Activated naive CD4-positive, alpha-beta T cell treated with anti-CD3 and anti-CD28 coated beads, Interleukin-2, amount 50 U/mL, for 24 hours (primary cell): ENCODE measurements around the gene FKBP7.

Experiments used
- H3K27ac Mint-ChIP-seq: one replicate; pipeline ENCODE4 v1.8.0; 2021; ENCODE audit warnings: mild to moderate bottlenecking, mixed read lengths
- H3K27me3 Mint-ChIP-seq: one replicate; pipeline ENCODE4 v1.8.0; 2021; ENCODE audit warnings: mixed read lengths
- H3K36me3 Mint-ChIP-seq: one replicate; pipeline ENCODE4 v1.8.0; 2021; ENCODE audit warnings: mixed read lengths
- H3K4me1 Mint-ChIP-seq: one replicate; pipeline ENCODE4 v1.8.0; 2021; ENCODE audit warnings: mixed read lengths
- H3K4me3 Mint-ChIP-seq: one replicate; pipeline ENCODE4 v1.8.0; 2021; ENCODE audit warnings: mild to moderate bottlenecking, mixed read lengths
- H3K9me3 Mint-ChIP-seq: one replicate; pipeline ENCODE4 v1.8.0; 2021; ENCODE audit warnings: mixed read lengths

Gene FKBP7

GRCh38 chr2:178506524-178506923, 28.1 kb upstream of the FKBP7 start:
- Mint-ChIP-seq H3K4me1 (peaks cover 4% of the 10 kb centered on the region), H3K4me3 (no peak overlapping the region), H3K36me3 (peaks cover 18% of the 10 kb centered on the region), H3K27ac (no peak overlapping the region), H3K9me3 (no peaks in the 10 kb centered on the region), H3K27me3 (no peaks in the 10 kb centered on the region)

GRCh38 chr2:178506101-178506500, 27.7 kb upstream of the FKBP7 start:
- H3K36me3 Mint-ChIP-seq: peaks cover 18% of the 10 kb centered on the region
- peaks cover 4% of the 10 kb centered on the region for H3K4me1 Mint-ChIP-seq
- no peaks in the 10 kb centered on the region for H3K27me3 Mint-ChIP-seq
- H3K9me3 Mint-ChIP-seq: no peaks in the 10 kb centered on the region
- no peak overlapping the region for H3K4me3 Mint-ChIP-seq
- H3K27ac Mint-ChIP-seq: no peak overlapping the region

- no peaks in the 10 kb centered on the region for H3K27me3 Mint-ChIP-seq
Observed at GRCh38 chr2:178502751-178503150, 24.4 kb upstream of the FKBP7 start.

GRCh38 chr2:178499640-178500039, 21.2 kb upstream of the FKBP7 start:
- Mint-ChIP-seq H3K9me3 (no peaks in the 10 kb centered on the region), H3K27ac (no peak overlapping the region), H3K4me3 (no peak overlapping the region), H3K4me1 (no peaks in the 10 kb centered on the region), H3K36me3 (peaks cover 23% of the 10 kb centered on the region), H3K27me3 (no peaks in the 10 kb centered on the region)

More at GRCh38 chr2:178502751-178503150, 24.4 kb upstream of the FKBP7 start:
- H3K4me1 Mint-ChIP-seq: no peaks in the 10 kb centered on the region
- peaks cover 15% of the 10 kb centered on the region for H3K36me3 Mint-ChIP-seq
- H3K9me3 Mint-ChIP-seq: no peaks in the 10 kb centered on the region
- no peak overlapping the region for H3K27ac Mint-ChIP-seq
- H3K4me3 Mint-ChIP-seq: no peak overlapping the region

- H3K9me3 Mint-ChIP-seq: no peaks in the 10 kb centered on the region
- no peaks in the 10 kb centered on the region for H3K4me1 Mint-ChIP-seq
- H3K36me3 Mint-ChIP-seq: peaks cover 19% of the 10 kb centered on the region
- H3K27ac Mint-ChIP-seq: no peak overlapping the region
- no peak overlapping the region for H3K4me3 Mint-ChIP-seq
- H3K27me3 Mint-ChIP-seq: no peaks in the 10 kb centered on the region
Observed at GRCh38 chr2:178498137-178498536, 19.7 kb upstream of the FKBP7 start.

DNA sequence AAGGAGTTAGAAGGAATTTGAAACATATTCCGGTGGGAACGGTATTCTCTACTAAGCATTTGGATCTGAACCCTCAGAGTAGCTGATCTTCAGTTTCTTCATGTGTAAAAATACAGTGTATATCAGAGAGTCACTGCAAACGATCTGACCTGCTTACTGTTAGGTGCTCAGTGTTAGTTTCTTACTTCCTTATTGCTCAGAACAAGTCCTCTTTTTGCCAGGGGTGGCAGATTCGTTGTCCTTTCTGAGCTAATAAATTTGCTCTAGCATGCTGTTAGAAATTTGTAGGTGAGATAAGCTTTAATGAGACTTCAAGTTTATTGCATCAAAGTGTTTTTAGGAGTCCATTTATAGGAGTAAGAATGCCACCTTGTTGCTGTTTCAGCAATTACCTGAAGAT, 17.6 kb upstream of the FKBP7 start:
- peaks cover 7% of the 10 kb centered on the region for H3K4me1 Mint-ChIP-seq
- H3K36me3 Mint-ChIP-seq: peaks cover 19% of the 10 kb centered on the region
- no peak overlapping the region for H3K27ac Mint-ChIP-seq
- no peaks in the 10 kb centered on the region for H3K27me3 Mint-ChIP-seq
- no peak overlapping the region for H3K4me3 Mint-ChIP-seq
- no peaks in the 10 kb centered on the region for H3K9me3 Mint-ChIP-seq

DNA sequence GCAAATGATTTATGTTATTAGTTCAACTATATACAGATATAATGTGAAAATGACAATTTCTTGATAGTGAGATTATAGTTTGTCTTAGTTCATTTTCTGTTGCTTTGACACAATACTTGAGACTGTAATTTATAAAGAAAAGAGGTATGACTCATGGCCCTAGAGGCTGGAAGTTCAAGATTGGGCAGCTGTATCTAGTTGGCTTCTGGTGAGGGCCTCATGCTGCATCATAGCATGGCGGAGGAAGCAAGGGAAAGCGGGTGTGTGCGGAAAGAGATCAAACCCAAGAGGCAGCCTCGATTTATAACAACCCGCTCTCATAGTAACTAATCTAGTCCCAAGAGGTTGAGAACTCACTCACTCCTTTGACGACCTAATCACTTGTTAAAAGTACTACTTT, 13.2 kb upstream of the FKBP7 start:
- Mint-ChIP-seq H3K9me3 (no peaks in the 10 kb centered on the region), H3K4me3 (no peak overlapping the region), H3K27ac (no peak overlapping the region), H3K4me1 (peaks cover 38% of the 10 kb centered on the region), H3K27me3 (no peaks in the 10 kb centered on the region), H3K36me3 (peaks cover 28% of the 10 kb centered on the region)

- Mint-ChIP-seq H3K9me3 (no peaks in the 10 kb centered on the region), H3K27ac (no peak overlapping the region)
Observed at GRCh38 chr2:178485356-178485755, 7.0 kb upstream of the FKBP7 start.

GRCh38 chr2:178484245-178485041, 6.0 kb upstream of the FKBP7 start:
- no peak overlapping the region for H3K27ac Mint-ChIP-seq
- no peak overlapping the region for H3K4me3 Mint-ChIP-seq
- H3K9me3 Mint-ChIP-seq: no peaks in the 10 kb centered on the region
- no peaks in the 10 kb centered on the region for H3K27me3 Mint-ChIP-seq
- peaks cover 68% of the 10 kb centered on the region for H3K4me1 Mint-ChIP-seq
- peaks cover 18% of the 10 kb centered on the region for H3K36me3 Mint-ChIP-seq

More at GRCh38 chr2:178485356-178485755, 7.0 kb upstream of the FKBP7 start:
- peaks cover 75% of the 10 kb centered on the region for H3K4me1 Mint-ChIP-seq
- no peaks in the 10 kb centered on the region for H3K27me3 Mint-ChIP-seq
- H3K36me3 Mint-ChIP-seq: peaks cover 24% of the 10 kb centered on the region
- no peak overlapping the region for H3K4me3 Mint-ChIP-seq

DNA sequence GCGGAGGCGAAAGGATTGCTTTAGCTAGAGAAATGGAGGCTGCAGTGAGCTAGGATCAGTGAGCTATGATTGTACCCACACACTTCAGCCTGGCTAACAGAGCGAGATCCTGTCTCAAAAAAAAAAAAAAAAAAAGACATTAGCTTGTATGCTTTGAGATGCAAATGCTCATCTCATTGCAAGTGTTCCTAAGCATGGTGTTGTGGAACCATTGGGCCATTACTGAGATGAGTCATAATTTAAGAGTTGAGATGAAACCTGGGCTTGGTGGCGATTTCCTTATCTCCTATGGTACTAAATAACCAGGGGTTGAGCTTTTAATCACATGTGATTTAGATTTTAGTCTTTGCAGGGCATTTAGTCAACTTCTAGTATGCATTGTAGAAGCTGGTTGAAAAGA, 4.0 kb upstream of the FKBP7 start:
- Mint-ChIP-seq H3K4me3 (peak overlapping the region; percentile 99), H3K36me3 (peaks cover 13% of the 10 kb centered on the region), H3K27ac (no peak overlapping the region), H3K9me3 (no peaks in the 10 kb centered on the region), H3K4me1 (peaks cover 63% of the 10 kb centered on the region), H3K27me3 (no peaks in the 10 kb centered on the region)

DNA sequence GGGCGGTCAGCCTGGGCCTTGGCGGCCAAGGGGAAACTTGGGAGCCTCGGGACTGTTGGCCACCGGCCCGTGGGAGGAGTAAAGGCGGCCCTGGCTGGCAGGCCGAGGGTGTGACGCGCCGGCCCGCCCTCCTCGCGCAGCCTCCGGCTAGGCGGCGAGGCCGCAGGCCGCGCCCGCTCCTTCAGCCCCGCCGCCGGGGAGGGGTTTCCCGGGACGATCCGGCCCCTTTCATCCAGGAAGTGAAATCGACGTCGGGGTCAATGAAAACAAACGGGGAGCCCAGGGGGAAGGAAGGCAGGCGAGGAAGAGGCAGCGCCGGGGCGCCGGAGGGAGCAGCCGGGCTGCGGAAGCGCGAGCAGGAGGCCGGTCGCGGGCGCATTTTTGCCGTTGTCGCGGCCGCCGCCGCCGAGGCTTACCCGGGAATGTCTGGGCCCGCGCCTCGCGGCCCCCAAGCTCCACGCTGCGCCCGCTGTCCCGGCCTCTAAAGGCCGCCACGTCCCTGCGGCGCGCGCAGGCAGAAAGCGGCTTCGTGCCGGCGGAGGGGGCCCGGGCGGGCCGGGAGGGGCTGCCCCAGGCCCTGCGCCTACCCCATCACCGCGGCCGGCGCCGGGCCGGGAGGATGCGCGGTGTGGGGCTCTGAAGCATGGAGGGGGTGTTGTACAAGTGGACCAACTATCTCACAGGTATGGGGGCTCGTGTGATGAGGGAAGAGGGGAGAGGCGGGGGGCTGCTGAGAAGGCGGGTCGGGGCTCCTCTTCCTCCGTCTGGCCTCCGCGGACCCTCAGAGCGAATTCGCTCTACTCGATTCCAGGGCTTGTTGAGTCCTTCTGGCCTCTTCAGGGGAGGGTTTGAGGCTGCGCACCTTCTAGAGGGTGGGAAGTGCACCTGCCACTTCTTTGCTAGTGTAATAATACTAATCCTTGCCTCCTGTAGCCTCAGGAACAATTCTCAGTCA, 2.1 kb upstream of the FKBP7 start, which contains the start of gene PLEKHA3:
TSS of gene PLEKHA3 (plus strand) at position 231 of the 955 bp plus-strand sequence. CDS start at position 644, 413 bp downstream.
- Mint-ChIP-seq H3K4me1 (peaks cover 47% of the 10 kb centered on the region), H3K27me3 (no peaks in the 10 kb centered on the region), H3K4me3 (peak within 1 kb of the TSS; percentile 99), H3K36me3 (peaks cover 1% of the 10 kb centered on the region), H3K9me3 (no peaks in the 10 kb centered on the region), H3K27ac (peak within 1 kb of the TSS; percentile 96)

DNA sequence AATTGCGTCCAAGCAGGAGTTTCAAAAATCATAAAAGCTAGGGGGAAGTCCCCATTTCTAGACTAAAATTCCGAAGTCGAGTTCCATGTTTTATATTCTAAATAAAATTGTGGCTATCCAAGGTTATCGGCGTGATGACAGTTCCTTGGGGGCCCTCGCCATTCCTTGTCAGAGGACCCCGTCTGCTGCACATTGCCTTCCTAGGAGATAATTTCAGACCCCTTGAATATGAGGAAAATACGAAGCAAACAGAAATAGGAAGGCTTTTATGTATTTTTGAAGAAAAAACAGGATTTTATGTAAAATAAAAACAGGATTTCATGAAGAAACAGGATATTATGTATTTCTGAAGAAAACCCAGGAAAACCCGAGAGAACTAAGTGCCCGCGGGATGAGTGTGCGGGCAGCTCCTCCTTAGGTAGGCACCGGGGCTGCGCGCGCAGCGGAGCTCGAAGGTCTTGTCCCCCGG, 1.4 kb upstream of the FKBP7 start:
- H3K27me3 Mint-ChIP-seq: no peaks in the 10 kb centered on the region
- H3K4me1 Mint-ChIP-seq: peaks cover 43% of the 10 kb centered on the region

DNA sequence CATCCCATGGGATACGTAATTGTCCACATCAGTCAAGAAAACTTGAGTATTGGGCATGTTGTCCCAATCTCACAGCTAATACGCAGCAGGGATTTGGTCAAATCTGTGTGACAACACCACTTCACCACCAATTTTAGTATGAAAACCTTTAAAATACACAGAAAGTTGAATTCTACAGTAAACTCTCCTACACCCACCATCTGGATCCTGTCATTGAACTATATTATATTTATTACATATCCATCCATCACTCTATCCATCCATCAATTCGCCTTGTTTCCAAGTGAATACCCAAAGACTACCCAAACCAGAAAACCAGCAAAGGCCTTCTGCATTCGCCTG, 846 bp upstream of the FKBP7 start:
- peaks cover 38% of the 10 kb centered on the region for H3K4me1 Mint-ChIP-seq
- H3K9me3 Mint-ChIP-seq: no peaks in the 10 kb centered on the region
- H3K4me3 Mint-ChIP-seq: peak overlapping the region; percentile 99
- no peaks in the 10 kb centered on the region for H3K27me3 Mint-ChIP-seq
- peak overlapping the region; percentile 96 for H3K27ac Mint-ChIP-seq
- no peaks in the 10 kb centered on the region for H3K36me3 Mint-ChIP-seq

More for the DNA sequence above, 1.4 kb upstream of the FKBP7 start:
- Mint-ChIP-seq H3K27ac (peak overlapping the region; percentile 84), H3K36me3 (no peaks in the 10 kb centered on the region), H3K4me3 (peak overlapping the region; percentile 99), H3K9me3 (no peaks in the 10 kb centered on the region)

- Mint-ChIP-seq H3K27me3 (no peaks in the 10 kb centered on the region), H3K36me3 (no peaks in the 10 kb centered on the region), H3K9me3 (no peaks in the 10 kb centered on the region), H3K4me1 (peaks cover 36% of the 10 kb centered on the region), H3K27ac (peak overlapping the region; percentile 96), H3K4me3 (peak overlapping the region; percentile 99)
Observed at GRCh38 chr2:178478130-178478438, 316 bp downstream of the FKBP7 start.

- no peaks in the 10 kb centered on the region for H3K36me3 Mint-ChIP-seq
- H3K27ac Mint-ChIP-seq: no peak overlapping the region
- no peaks in the 10 kb centered on the region for H3K9me3 Mint-ChIP-seq
- H3K4me1 Mint-ChIP-seq: peaks cover 31% of the 10 kb centered on the region
- H3K4me3 Mint-ChIP-seq: peak overlapping the region; percentile 99
- H3K27me3 Mint-ChIP-seq: no peaks in the 10 kb centered on the region
Observed at GRCh38 chr2:178477443-178478129, 814 bp downstream of the FKBP7 start.
